ENCODE data around the gene LSM12. TPM values are rescaled to one million over a fixed set of nuclear protein-coding genes. Genes with fewer than 3 reads are reported as not detected.

Gene LSM12
- total RNA-seq, 2 experiments from 2014 or later, result 35.4 to 67.9 TPM

GRCh38 chr17:44111777-44112176, 45.3 kb upstream of the LSM12 start:
- BruUV-seq (replicated peaks), result no TSS peak
- peak overlapping the region; percentile 52 for H3K4me3 ChIP-seq (ENCODE audit: low read depth, low read length, poor library complexity, severe bottlenecking)
- DNase-seq (ENCODE audit: low spot score), result no peak
- no peaks in the 10 kb centered on the region for H3K79me2 ChIP-seq (ENCODE audit: insufficient read depth, low read depth, low read length)
- no peak overlapping the region for H2AFZ ChIP-seq (ENCODE audit: low read length)
- POLR2A ChIA-PET, result interaction anchor here (0.6 to 0.9 kb wide), 3 partner anchors 11 to 282 kb away, joined by 3 to 4 read pairs (median 3); partner anchors contain the start of gene HDAC5
- peaks cover 26% of the 10 kb centered on the region for H3K4me1 ChIP-seq (ENCODE audit: insufficient read depth, low read length, poor library complexity, severe bottlenecking)
- H3K4me2 ChIP-seq (ENCODE audit: low read length), result peak overlapping the region; percentile 81
- TF ChIP-seq, protein P1, sequence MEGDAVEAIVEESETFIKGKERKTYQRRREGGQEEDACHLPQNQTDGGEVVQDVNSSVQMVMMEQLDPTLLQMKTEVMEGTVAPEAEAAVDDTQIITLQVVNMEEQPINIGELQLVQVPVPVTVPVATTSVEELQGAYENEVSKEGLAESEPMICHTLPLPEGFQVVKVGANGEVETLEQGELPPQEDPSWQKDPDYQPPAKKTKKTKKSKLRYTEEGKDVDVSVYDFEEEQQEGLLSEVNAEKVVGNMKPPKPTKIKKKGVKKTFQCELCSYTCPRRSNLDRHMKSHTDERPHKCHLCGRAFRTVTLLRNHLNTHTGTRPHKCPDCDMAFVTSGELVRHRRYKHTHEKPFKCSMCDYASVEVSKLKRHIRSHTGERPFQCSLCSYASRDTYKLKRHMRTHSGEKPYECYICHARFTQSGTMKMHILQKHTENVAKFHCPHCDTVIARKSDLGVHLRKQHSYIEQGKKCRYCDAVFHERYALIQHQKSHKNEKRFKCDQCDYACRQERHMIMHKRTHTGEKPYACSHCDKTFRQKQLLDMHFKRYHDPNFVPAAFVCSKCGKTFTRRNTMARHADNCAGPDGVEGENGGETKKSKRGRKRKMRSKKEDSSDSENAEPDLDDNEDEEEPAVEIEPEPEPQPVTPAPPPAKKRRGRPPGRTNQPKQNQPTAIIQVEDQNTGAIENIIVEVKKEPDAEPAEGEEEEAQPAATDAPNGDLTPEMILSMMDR (conservative IDR thresholded peaks at IDR 0.05; ENCODE audit: low read length), result no peak
- no peak for TF ChIP-seq EZH2phosphoT487 (IDR thresholded peaks at IDR 0.05; ENCODE audit: borderline replicate concordance, low read depth, low read length)
- intact Hi-C loops (cut with micrococcal nuclease; ENCODE audit: unreplicated experiment), result no loop called here
- H3K36me3 ChIP-seq (ENCODE audit: insufficient read depth, low read length), result peaks cover 9% of the 10 kb centered on the region
- CTCF ChIA-PET (ENCODE audit: unreplicated experiment), result no interaction called here
- no peaks in the 10 kb centered on the region for H3K9me3 ChIP-seq (ENCODE audit: low read length)
- H3K9me2 ChIP-seq (ENCODE audit: insufficient read depth, low read length), result no peaks in the 10 kb centered on the region
- peak overlapping the region; percentile 30 for H3K27ac ChIP-seq (ENCODE audit: low read depth, low read length, poor library complexity, severe bottlenecking)
- H4K20me1 ChIP-seq (ENCODE audit: insufficient read depth, low read length), result no peaks in the 10 kb centered on the region

GRCh38 chr17:44110823-44111633, 44.6 kb upstream of the LSM12 start:
- no TSS peak for BruUV-seq (replicated peaks)
- Histone ChIP-seq H3K79me2 (ENCODE audit: insufficient read depth, low read depth, low read length) (no peaks in the 10 kb centered on the region), H2AFZ (ENCODE audit: low read length) (no peak overlapping the region)

More at GRCh38 chr17:44110823-44111633, 44.6 kb upstream of the LSM12 start:
- Histone ChIP-seq H3K4me1 (ENCODE audit: insufficient read depth, low read length, poor library complexity, severe bottlenecking) (peaks cover 32% of the 10 kb centered on the region), H3K9me3 (ENCODE audit: low read length) (no peaks in the 10 kb centered on the region), H3K9me2 (ENCODE audit: insufficient read depth, low read length) (no peaks in the 10 kb centered on the region), H3K4me2 (ENCODE audit: low read length) (peak overlapping the region; percentile 81), H3K4me3 (ENCODE audit: low read depth, low read length, poor library complexity, severe bottlenecking) (peak overlapping the region; percentile 52), H3K36me3 (ENCODE audit: insufficient read depth, low read length) (peaks cover 9% of the 10 kb centered on the region), H4K20me1 (ENCODE audit: insufficient read depth, low read length) (no peaks in the 10 kb centered on the region), H3K27ac (ENCODE audit: low read depth, low read length, poor library complexity, severe bottlenecking) (peak overlapping the region; percentile 30)
- ChIA-PET CTCF (ENCODE audit: unreplicated experiment) (no interaction called here), POLR2A (interaction anchor here (0.6 to 0.9 kb wide), 4 partner anchors 12 to 283 kb away, joined by 3 to 4 read pairs (median 4); partner anchors contain the start of gene HDAC5)
- DNase-seq (ENCODE audit: low spot score), result peak; percentile 62
- intact Hi-C loops (cut with micrococcal nuclease; ENCODE audit: unreplicated experiment), result no loop called here
- no peak for TF ChIP-seq EZH2phosphoT487 (IDR thresholded peaks at IDR 0.05; ENCODE audit: borderline replicate concordance, low read depth, low read length)
- TF ChIP-seq, protein P1 (conservative IDR thresholded peaks at IDR 0.05; ENCODE audit: low read length), result no peak

Measured in OCI-LY7 (cell line).